ENCODE results near the gene SEPTIN5. TPM values are rescaled to one million over a fixed set of nuclear protein-coding genes. Genes with fewer than 3 reads are reported as not detected.

Gene SEPTIN5
- total and polyA plus RNA-seq, 9 of the 15 experiments (the other 6 are each of a cell fraction or from before 2014, with no cell fraction given) = 0.03 to 195 (median 119) TPM

DNA sequence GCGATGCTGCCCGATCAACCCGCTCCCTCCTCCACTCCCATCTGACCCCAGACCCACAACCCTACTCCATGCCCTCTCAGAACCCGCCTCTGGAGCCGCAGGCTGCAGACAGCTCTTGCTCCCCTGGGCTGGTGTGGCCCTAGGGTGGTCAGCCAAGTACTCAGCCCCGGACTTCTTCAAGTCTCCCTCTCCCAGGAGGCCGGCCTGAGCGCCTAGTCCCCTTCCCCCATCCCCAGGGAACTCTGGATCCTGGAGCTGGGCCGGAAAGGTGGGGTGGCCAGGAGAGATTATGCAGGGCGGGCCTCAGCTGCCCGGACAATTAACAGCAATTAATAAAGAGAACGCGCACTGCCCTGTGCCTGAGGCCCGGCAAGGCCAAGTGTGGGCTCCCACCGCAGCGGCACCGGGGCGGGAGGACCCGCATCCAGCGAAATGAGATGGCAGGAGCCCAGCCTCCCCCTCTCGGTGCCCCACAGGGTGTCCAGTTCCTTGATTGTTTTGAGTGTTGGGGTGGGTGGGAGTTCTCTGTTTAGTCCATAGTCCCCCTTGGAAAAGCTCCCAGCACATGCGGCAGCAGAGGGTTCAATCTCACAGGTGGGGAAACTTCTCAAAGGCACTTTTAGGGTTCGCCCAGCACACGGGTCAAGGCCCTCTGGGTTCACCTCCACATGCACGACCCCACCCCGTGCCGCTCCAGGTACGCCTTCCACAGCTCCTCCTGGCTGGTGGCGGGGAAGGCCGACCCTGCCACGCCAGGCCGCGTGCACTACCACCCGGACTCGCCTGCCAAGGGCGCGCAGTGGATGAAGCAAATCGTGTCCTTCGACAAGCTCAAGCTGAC, 49.4 kb downstream of the SEPTIN5 start (continued):
- TF ChIP-seq, protein P1, sequence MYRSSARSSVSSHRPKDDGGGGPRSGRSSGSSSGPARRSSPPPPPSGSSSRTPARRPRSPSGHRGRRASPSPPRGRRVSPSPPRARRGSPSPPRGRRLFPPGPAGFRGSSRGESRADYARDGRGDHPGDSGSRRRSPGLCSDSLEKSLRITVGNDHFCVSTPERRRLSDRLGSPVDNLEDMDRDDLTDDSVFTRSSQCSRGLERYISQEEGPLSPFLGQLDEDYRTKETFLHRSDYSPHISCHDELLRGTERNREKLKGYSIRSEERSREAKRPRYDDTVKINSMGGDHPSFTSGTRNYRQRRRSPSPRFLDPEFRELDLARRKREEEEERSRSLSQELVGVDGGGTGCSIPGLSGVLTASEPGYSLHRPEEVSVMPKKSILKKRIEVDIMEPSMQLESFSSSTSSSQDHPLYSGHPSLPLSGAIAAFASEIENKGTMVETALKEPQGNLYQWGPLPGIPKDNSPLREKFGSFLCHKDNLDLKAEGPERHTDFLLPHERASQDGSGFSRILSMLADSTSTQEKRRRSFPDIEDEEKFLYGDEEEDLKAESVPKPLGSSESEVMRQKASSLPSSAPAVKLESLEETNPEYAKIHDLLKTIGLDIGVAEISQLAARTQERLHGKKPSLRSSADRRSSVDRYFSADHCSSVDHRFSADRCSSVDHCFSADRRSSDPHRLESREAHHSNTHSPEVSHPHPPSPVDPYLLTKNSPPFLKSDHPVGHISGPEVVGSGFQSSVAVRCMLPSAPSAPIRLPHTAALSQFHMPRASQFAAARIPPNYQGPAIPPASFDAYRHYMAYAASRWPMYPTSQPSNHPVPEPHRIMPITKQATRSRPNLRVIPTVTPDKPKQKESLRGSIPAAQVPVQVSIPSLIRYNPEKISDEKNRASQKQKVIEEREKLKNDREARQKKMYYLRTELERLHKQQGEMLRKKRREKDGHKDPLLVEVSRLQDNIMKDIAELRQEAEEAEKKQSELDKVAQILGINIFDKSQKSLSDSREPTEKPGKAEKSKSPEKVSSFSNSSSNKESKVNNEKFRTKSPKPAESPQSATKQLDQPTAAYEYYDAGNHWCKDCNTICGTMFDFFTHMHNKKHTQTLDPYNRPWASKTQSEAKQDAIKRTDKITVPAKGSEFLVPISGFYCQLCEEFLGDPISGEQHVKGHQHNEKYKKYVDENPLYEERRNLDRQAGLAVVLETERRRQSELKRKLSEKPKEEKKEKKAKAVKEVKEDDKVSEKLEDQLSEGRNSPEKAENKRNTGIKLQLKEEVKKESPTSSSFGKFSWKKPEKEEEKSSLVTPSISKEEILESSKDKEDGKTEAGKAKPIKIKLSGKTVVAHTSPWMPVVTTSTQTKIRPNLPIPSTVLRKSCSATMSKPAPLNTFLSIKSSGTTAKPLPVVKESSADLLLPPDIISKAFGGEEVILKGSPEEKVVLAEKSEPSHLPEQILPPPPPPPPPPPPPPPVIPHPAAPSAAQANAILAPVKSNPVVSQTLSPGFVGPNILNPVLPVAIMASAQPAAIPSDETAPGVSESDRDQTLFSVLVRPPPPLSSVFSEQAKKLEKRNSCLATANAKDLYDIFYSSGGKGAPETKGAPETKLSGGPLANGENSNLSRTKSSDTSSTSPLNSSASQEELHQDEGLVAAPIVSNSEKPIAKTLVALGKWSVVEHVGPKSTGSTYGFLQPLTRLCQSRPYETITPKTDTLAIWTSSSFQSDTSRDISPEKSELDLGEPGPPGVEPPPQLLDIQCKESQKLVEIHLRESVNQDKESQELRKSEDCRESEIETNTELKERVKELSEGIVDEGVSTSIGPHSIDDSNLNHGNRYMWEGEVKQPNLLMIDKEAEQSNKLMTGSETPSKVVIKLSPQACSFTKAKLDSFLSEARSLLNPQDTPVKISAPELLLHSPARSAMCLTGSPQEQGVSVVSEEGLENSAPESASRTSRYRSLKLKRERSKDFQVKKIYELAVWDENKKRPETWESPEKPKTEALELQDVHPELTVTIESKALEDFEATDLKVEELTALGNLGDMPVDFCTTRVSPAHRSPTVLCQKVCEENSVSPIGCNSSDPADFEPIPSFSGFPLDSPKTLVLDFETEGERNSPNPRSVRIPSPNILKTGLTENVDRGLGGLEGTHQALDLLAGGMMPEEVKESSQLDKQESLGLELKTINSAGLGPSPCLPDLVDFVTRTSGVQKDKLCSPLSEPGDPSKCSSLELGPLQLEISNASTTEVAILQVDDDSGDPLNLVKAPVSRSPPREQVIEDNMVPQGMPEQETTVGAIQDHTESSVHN (IDR thresholded peaks at IDR 0.05; ENCODE audit: borderline replicate concordance in 1 of 2, low read depth in 1 of 2) = no peak
- TF ChIP-seq POLR2G (IDR thresholded peaks at IDR 0.05; ENCODE audit: low read depth, low read length) (0 out of 2 replicates have a peak, but pooled peaks have one; percentile 38), HCFC1 (IDR thresholded peaks at IDR 0.05; ENCODE audit: low read depth, low read length) (no peak), ZZZ3 (IDR thresholded peaks at IDR 0.05) (no peak), ZBTB17 (CRISPR knock-in tag; IDR thresholded peaks at IDR 0.05) (no peak), CBFA2T3 (IDR thresholded peaks at IDR 0.05) (no peak), PTBP1 (IDR thresholded peaks at IDR 0.05; ENCODE audit: low read depth, low read length) (no peak)
- TF ChIP-seq, protein P2, sequence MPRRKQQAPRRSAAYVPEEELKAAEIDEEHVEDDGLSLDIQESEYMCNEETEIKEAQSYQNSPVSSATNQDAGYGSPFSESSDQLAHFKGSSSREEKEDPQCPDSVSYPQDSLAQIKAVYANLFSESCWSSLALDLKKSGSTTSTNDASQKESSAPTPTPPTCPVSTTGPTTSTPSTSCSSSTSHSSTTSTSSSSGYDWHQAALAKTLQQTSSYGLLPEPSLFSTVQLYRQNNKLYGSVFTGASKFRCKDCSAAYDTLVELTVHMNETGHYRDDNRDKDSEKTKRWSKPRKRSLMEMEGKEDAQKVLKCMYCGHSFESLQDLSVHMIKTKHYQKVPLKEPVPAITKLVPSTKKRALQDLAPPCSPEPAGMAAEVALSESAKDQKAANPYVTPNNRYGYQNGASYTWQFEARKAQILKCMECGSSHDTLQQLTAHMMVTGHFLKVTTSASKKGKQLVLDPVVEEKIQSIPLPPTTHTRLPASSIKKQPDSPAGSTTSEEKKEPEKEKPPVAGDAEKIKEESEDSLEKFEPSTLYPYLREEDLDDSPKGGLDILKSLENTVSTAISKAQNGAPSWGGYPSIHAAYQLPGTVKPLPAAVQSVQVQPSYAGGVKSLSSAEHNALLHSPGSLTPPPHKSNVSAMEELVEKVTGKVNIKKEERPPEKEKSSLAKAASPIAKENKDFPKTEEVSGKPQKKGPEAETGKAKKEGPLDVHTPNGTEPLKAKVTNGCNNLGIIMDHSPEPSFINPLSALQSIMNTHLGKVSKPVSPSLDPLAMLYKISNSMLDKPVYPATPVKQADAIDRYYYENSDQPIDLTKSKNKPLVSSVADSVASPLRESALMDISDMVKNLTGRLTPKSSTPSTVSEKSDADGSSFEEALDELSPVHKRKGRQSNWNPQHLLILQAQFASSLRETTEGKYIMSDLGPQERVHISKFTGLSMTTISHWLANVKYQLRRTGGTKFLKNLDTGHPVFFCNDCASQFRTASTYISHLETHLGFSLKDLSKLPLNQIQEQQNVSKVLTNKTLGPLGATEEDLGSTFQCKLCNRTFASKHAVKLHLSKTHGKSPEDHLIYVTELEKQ (CRISPR knock-in tag; IDR thresholded peaks at IDR 0.05) = no peak
- TF ChIP-seq, protein P3, sequence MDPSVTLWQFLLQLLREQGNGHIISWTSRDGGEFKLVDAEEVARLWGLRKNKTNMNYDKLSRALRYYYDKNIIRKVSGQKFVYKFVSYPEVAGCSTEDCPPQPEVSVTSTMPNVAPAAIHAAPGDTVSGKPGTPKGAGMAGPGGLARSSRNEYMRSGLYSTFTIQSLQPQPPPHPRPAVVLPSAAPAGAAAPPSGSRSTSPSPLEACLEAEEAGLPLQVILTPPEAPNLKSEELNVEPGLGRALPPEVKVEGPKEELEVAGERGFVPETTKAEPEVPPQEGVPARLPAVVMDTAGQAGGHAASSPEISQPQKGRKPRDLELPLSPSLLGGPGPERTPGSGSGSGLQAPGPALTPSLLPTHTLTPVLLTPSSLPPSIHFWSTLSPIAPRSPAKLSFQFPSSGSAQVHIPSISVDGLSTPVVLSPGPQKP (CRISPR knock-in tag; IDR thresholded peaks at IDR 0.05) = no peak
- TF ChIP-seq, protein P4, sequence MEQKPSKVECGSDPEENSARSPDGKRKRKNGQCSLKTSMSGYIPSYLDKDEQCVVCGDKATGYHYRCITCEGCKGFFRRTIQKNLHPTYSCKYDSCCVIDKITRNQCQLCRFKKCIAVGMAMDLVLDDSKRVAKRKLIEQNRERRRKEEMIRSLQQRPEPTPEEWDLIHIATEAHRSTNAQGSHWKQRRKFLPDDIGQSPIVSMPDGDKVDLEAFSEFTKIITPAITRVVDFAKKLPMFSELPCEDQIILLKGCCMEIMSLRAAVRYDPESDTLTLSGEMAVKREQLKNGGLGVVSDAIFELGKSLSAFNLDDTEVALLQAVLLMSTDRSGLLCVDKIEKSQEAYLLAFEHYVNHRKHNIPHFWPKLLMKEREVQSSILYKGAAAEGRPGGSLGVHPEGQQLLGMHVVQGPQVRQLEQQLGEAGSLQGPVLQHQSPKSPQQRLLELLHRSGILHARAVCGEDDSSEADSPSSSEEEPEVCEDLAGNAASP (IDR thresholded peaks at IDR 0.05) = no peak
